Measurements from ENCODE around the gene SHB. TPM values are rescaled to one million over a fixed set of nuclear protein-coding genes. Genes with fewer than 3 reads are reported as not detected.

SHB gene
- total RNA-seq, 2 donors from 2014 or later, result 28.1 to 38.1 TPM

DNA sequence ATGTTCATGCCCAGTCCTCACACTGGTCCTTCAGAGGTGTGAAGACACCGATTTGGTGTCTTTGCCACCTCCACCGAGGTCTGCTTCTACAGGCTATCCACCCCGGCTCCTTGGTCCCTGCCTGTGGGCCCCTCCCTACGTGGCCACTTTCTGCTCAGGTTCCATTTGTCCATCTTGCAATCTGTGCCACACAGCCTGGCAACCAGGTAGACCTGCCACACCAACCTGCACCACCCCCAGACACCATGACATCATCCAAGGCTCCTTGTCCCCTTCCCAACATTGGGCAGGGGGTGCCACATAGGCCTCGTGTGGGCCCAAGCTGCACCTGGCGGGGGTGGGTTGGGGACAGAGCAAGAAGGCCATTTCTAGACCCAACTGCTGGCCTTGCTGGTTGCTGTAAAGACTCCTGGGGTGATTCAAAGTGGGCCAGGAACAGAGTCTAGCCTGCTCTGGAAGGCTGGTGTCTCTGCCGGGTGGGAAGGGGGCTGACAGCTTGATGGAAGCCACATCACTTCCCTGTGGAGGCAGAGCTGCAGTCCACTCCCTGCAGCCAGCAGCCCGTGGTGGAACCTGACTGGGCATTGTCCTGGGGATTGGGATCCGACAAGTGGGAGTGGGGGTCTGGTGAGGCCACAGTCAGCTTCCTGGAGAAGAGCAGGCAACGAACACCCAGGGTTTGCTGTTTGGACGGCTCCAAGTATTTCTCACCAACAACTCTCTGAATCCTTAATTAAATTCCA, 99.3 kb downstream of the SHB start:
- H3K27ac Mint-ChIP-seq, result no peak overlapping the region
- Histone ChIP-seq H3K36me3 (ENCODE audit: control insufficient read depth, insufficient read depth, low read length) (peaks cover 74% of the 10 kb centered on the region), H3K9me3 (ENCODE audit: control insufficient read depth, low read length) (no peaks in the 10 kb centered on the region), H3K4me1 (ENCODE audit: control insufficient read depth, insufficient read depth, low read length) (no peaks in the 10 kb centered on the region), H3K4me3 (ENCODE audit: low read length) (no peak overlapping the region), H3K27ac (ENCODE audit: low read depth, low read length) (no peak overlapping the region), H3K27me3 (ENCODE audit: control insufficient read depth, insufficient read depth, low read length, poor library complexity, severe bottlenecking) (no peaks in the 10 kb centered on the region), H3K9ac (ENCODE audit: extremely low read depth, low read length, poor library complexity, severe bottlenecking) (no peak overlapping the region)
- no peak overlapping the region for H3K4me3 Mint-ChIP-seq
- no peaks in the 10 kb centered on the region for H3K27me3 Mint-ChIP-seq (ENCODE audit: insufficient read depth)
- H3K4me1 Mint-ChIP-seq, result peaks cover 8% of the 10 kb centered on the region
- TF ChIP-seq, protein P1, sequence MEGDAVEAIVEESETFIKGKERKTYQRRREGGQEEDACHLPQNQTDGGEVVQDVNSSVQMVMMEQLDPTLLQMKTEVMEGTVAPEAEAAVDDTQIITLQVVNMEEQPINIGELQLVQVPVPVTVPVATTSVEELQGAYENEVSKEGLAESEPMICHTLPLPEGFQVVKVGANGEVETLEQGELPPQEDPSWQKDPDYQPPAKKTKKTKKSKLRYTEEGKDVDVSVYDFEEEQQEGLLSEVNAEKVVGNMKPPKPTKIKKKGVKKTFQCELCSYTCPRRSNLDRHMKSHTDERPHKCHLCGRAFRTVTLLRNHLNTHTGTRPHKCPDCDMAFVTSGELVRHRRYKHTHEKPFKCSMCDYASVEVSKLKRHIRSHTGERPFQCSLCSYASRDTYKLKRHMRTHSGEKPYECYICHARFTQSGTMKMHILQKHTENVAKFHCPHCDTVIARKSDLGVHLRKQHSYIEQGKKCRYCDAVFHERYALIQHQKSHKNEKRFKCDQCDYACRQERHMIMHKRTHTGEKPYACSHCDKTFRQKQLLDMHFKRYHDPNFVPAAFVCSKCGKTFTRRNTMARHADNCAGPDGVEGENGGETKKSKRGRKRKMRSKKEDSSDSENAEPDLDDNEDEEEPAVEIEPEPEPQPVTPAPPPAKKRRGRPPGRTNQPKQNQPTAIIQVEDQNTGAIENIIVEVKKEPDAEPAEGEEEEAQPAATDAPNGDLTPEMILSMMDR (conservative IDR thresholded peaks at IDR 0.05), result no peak
- WGBS, 2 experiments (ENCODE audit: insufficient coverage in 1 of 2, insufficient read length in 1 of 2), result 93 to 100% methylated on average over 7 to 11 of the region's 11 CpGs
- no peaks in the 10 kb centered on the region for H3K9me3 Mint-ChIP-seq
- no peak for DNase-seq
- peaks cover 56% of the 10 kb centered on the region for H3K36me3 Mint-ChIP-seq (ENCODE audit: low read depth)

DNA sequence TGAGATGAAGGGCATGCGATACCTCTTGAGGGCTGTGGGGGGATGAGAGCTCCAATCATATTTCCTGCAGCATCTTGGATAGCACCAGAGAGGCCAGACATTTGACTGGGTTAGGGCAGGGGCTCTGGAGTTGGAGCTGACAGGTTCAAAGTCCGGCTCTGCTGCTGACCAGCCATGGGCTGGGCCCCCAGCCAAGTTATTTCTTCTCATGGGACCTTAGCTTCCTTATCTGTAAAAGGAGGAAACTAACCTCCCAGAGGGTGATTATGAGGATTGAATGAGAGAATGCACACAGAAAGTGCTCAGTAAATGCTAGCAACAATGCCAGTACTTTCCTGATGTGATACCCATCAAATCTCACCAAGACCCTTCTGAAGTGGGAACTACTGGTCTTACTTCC, 99.9 kb downstream of the SHB start:
- WGBS, 2 experiments (ENCODE audit: insufficient coverage in 1 of 2, insufficient read length in 1 of 2), result 93 to 100% methylated on average over 1 to 2 of the region's 2 CpGs
- DNase-seq, result no peak
- no peak overlapping the region for H3K27ac ChIP-seq (ENCODE audit: low read depth, low read length)
- no peak overlapping the region for H3K9ac ChIP-seq (ENCODE audit: extremely low read depth, low read length, poor library complexity, severe bottlenecking)
- peaks cover 73% of the 10 kb centered on the region for H3K36me3 ChIP-seq (ENCODE audit: control insufficient read depth, insufficient read depth, low read length)
- TF ChIP-seq, protein P1 (conservative IDR thresholded peaks at IDR 0.05), result no peak
- H3K4me1 Mint-ChIP-seq, result peaks cover 8% of the 10 kb centered on the region
- no peaks in the 10 kb centered on the region for H3K27me3 ChIP-seq (ENCODE audit: control insufficient read depth, insufficient read depth, low read length, poor library complexity, severe bottlenecking)
- no peaks in the 10 kb centered on the region for H3K4me1 ChIP-seq (ENCODE audit: control insufficient read depth, insufficient read depth, low read length)
- H3K4me3 Mint-ChIP-seq, result no peak overlapping the region
- H3K27ac Mint-ChIP-seq, result no peak overlapping the region
- H3K9me3 Mint-ChIP-seq, result no peaks in the 10 kb centered on the region
- H3K9me3 ChIP-seq (ENCODE audit: control insufficient read depth, low read length), result no peaks in the 10 kb centered on the region
- no peak overlapping the region for H3K4me3 ChIP-seq (ENCODE audit: low read length)
- no peaks in the 10 kb centered on the region for H3K27me3 Mint-ChIP-seq (ENCODE audit: insufficient read depth)
- peaks cover 56% of the 10 kb centered on the region for H3K36me3 Mint-ChIP-seq (ENCODE audit: low read depth)

DNA sequence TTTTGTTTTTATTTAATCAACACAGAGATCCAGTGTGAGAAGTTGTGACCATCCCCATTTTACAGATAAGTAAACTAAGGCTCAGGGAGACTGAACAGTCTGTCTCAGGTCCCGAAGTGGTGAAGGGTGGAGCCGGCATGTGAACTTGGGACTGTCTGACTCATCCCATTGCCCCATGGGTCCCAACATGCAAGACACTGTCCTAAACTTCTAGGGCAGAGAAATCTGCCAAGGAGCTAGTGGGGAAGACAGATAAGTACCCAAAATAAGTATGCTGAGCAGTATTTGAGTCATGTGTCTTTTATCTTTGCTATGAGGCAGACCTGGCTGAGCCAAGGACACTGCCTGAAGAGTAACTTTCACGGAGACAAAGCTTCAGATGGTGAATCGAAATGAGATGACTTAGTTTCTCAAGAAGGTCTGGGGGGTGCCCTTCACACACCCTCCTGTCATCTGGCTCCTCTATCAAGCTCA, 100.8 kb downstream of the SHB start:
- Mint-ChIP-seq H3K4me3 (no peak overlapping the region), H3K27ac (no peak overlapping the region), H3K36me3 (ENCODE audit: low read depth) (peaks cover 59% of the 10 kb centered on the region), H3K27me3 (ENCODE audit: insufficient read depth) (no peaks in the 10 kb centered on the region), H3K4me1 (peaks cover 8% of the 10 kb centered on the region), H3K9me3 (no peaks in the 10 kb centered on the region)
- no peak for DNase-seq
- TF ChIP-seq, protein P1 (conservative IDR thresholded peaks at IDR 0.05), result no peak
- H3K27me3 ChIP-seq (ENCODE audit: control insufficient read depth, insufficient read depth, low read length, poor library complexity, severe bottlenecking), result no peaks in the 10 kb centered on the region
- H3K9me3 ChIP-seq (ENCODE audit: control insufficient read depth, low read length), result no peaks in the 10 kb centered on the region
- no peak overlapping the region for H3K9ac ChIP-seq (ENCODE audit: extremely low read depth, low read length, poor library complexity, severe bottlenecking)
- WGBS, 2 experiments (ENCODE audit: insufficient coverage in 1 of 2, insufficient read length in 1 of 2), result 96 to 100% methylated on average over 4 of the region's 4 CpGs
- H3K4me1 ChIP-seq (ENCODE audit: control insufficient read depth, insufficient read depth, low read length), result no peaks in the 10 kb centered on the region
- no peak overlapping the region for H3K4me3 ChIP-seq (ENCODE audit: low read length)
- no peak overlapping the region for H3K27ac ChIP-seq (ENCODE audit: low read depth, low read length)
- peaks cover 73% of the 10 kb centered on the region for H3K36me3 ChIP-seq (ENCODE audit: control insufficient read depth, insufficient read depth, low read length)

All from endodermal cell (in vitro differentiated cells).